ENCODE data around the gene KLHL25. TPM values are rescaled to one million over a fixed set of nuclear protein-coding genes. Genes with fewer than 3 reads are reported as not detected.

The KLHL25 gene
- total and polyA plus RNA-seq, 2 of the 8 experiments (the other 6 are each of a cell fraction or from before 2014, with no cell fraction given) = 16.5 to 22.0 TPM

DNA sequence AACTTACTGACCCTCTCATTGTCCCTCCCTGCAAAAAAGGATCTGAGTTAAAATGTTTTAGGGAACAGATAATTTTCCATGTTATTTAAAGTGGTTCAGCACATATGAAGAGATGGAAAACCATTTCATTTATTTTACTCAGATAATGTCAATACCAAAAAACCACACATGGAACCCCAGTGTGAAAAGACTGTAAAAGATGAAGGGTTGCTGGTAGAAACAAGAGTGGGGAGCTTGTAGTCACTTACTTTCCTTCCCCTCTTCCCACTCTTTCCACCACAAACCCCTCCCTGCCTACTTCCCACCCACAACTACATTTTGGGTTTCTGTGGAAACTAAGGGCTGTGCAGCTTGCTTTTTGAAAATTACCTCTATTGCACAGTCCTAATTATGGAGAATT is 18.5 kb upstream of the KLHL25 start:
- H3K4me1 ChIP-seq (replicated peaks in 1 of 4; ENCODE audit: control insufficient read depth in 3 of 4, insufficient read depth in 4 of 4, low read length in 3 of 4) = no peaks in the 10 kb centered on the region
- H4K5ac ChIP-seq (ENCODE audit: insufficient read length, low read depth, low read length) = no peak overlapping the region
- H3K56ac ChIP-seq (replicated peaks; ENCODE audit: insufficient read length, low read depth, low read length) = no peak overlapping the region
- H3K9me3 ChIP-seq (ENCODE audit: insufficient read depth in 2 of 2, low read depth in 1 of 2, low read length in 1 of 2) = no peaks in the 10 kb centered on the region
- H3K4me3 ChIP-seq (ENCODE audit: extremely low read depth in 1 of 4, insufficient read depth in 2 of 4, low read depth in 3 of 4, low read length in 4 of 4) = no peak overlapping the region
- DNase-seq (ENCODE audit: low read depth in 1 of 2, low spot score in 2 of 2) (no peak), FAIRE-seq (no peak)
- no peaks in the 10 kb centered on the region for H3K27me3 ChIP-seq (replicated peaks in 1 of 4; ENCODE audit: control insufficient read depth in 3 of 4, extremely low read depth in 1 of 4, insufficient read depth in 3 of 4, low read length in 3 of 4)
- H3K36me3 ChIP-seq (ENCODE audit: control insufficient read depth in 2 of 4, insufficient read depth in 4 of 4, low read length in 3 of 4) = no peaks in the 10 kb centered on the region; a peak in 1 of 8 replicates
- no peak overlapping the region for H2AFZ ChIP-seq (ENCODE audit: low read length)
- no peak overlapping the region for H2AK5ac ChIP-seq (ENCODE audit: low read depth, low read length)
- H3K23ac ChIP-seq (ENCODE audit: insufficient read length) = no peak overlapping the region
- no peak overlapping the region for H4K8ac ChIP-seq (ENCODE audit: extremely low read depth, insufficient read depth, low read length)
- ChIA-PET CTCF (ENCODE audit: partially characterized antibody) (interaction anchor here (1.4 kb wide), 1 partner anchor 18 kb away, joined by 4 read pairs; no protein-coding TSS in a partner anchor), POLR2A (ENCODE audit: partially characterized antibody) (no interaction called here)
- H3K27ac ChIP-seq (ENCODE audit: low read depth, low read length) = no peak overlapping the region
- H4K20me1 ChIP-seq (replicated peaks in 1 of 2; ENCODE audit: control insufficient read depth in 1 of 2, insufficient read depth in 2 of 2, low read length in 2 of 2) = no peaks in the 10 kb centered on the region
- TF ChIP-seq CREB1 (IDR thresholded peaks at IDR 0.05) (no peak), BACH1 (IDR thresholded peaks at IDR 0.05; ENCODE audit: low read length) (no peak), POU5F1 (IDR thresholded peaks at IDR 0.05; ENCODE audit: low read depth, low read length) (no peak), JUND (IDR thresholded peaks at IDR 0.05; ENCODE audit: low read length) (no peak)
- TF ChIP-seq, protein P1, sequence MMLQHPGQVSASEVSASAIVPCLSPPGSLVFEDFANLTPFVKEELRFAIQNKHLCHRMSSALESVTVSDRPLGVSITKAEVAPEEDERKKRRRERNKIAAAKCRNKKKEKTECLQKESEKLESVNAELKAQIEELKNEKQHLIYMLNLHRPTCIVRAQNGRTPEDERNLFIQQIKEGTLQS (IDR thresholded peaks at IDR 0.05; ENCODE audit: insufficient read depth, low read depth, low read length) = no peak
- H3K4me2 ChIP-seq (ENCODE audit: insufficient read depth in 1 of 2, low read depth in 2 of 2, low read length in 2 of 2) = no peak overlapping the region
- no peak overlapping the region for H2BK15ac ChIP-seq (ENCODE audit: low read length)
- H2BK5ac ChIP-seq (ENCODE audit: low read depth, low read length) = no peak overlapping the region
- H3K79me2 ChIP-seq (ENCODE audit: control insufficient read depth in 1 of 2, insufficient read depth in 2 of 2, low read length in 2 of 2) = no peaks in the 10 kb centered on the region
- H3K18ac ChIP-seq (ENCODE audit: extremely low read depth, low read length) = no peak overlapping the region
- no peaks in the 10 kb centered on the region for H3K79me1 ChIP-seq (ENCODE audit: low read depth, low read length)
- no peak overlapping the region for H2BK20ac ChIP-seq (ENCODE audit: low read length)
- H4K91ac ChIP-seq (replicated peaks; ENCODE audit: insufficient read length, low read length) = no peak overlapping the region
- H2BK120ac ChIP-seq (replicated peaks; ENCODE audit: low read depth, low read length) = no peak overlapping the region
- no peak overlapping the region for H3K4ac ChIP-seq (replicated peaks; ENCODE audit: insufficient read length, low read depth, low read length)
- no peak overlapping the region for H2BK12ac ChIP-seq (ENCODE audit: low read depth, low read length)
- no peak overlapping the region for H3K14ac ChIP-seq (ENCODE audit: insufficient read length)
- H3K9ac ChIP-seq (replicated peaks in 1 of 4; ENCODE audit: extremely low read depth in 1 of 4, low read depth in 3 of 4, low read length in 3 of 4) = no peak overlapping the region
- H3K23me2 ChIP-seq (ENCODE audit: low read depth, low read length) = no peaks in the 10 kb centered on the region
